IMR-90 (cell line): ENCODE measurements around the gene MORF4L1. TPM values are rescaled to one million over a fixed set of nuclear protein-coding genes. Genes with fewer than 3 reads are reported as not detected.

Source experiments
- ATAC-seq: fragments of 200-7000 bp; cut with Tn5 transposase; 2 replicates; pipeline ENCODE4 v1.9.1; 2020; ENCODE audit warnings: low read depth, mild to moderate bottlenecking, moderate library complexity
- BruUV-seq: library from RNA; stranded (reverse); fragments of 400-500 nt; replicated peaks from 2 replicates; lab custom pipeline; 2021; lab: Mats Ljungman, UMichigan
- CTCF ChIA-PET: fragments of 300-600 bp; formaldehyde crosslinking; extraction: SDS; loops from one replicate; lab custom pipeline; 2021; ENCODE audit warnings: antibody characterized with exemption; lab: Yijun Ruan, JAX
- POLR2A ChIA-PET: fragments of 300-600 bp; sonication (Branson Sonifier 250); formaldehyde crosslinking; loops from one replicate; lab custom pipeline; 2022; ENCODE audit warnings: antibody characterized with exemption; ENCODE audit not compliant: unreplicated experiment; lab: Charles Lee
- DNase-seq: peaks from one replicate; pipeline ENCODE4 v3.0.0; 2013
- H2AFZ ChIP-seq: replicated peaks from 2 replicates; pipeline ENCODE3; 2013; ENCODE audit warnings: low read length, mild to moderate bottlenecking; ENCODE audit not compliant: poor library complexity
- H2AK5ac ChIP-seq: 2 replicates; pipeline ENCODE4 v1.6.1; 2013; ENCODE audit warnings: low read depth, low read length, inconsistent platforms
- H2AK9ac ChIP-seq: replicated peaks from 2 replicates; pipeline ENCODE3; 2013; ENCODE audit warnings: mild to moderate bottlenecking, low read depth, low read length, moderate library complexity; ENCODE audit not compliant: poor library complexity
- H2BK120ac ChIP-seq: 2 replicates; pipeline ENCODE4 v1.6.1; 2013; ENCODE audit warnings: low read depth, low read length, inconsistent platforms
- H2BK15ac ChIP-seq: 3 replicates; pipeline ENCODE4 v1.6.1; 2013; ENCODE audit warnings: low read depth, low read length, inconsistent platforms
- H2BK20ac ChIP-seq: 2 replicates; pipeline ENCODE4 v1.6.1; 2013; ENCODE audit warnings: low read depth, mild to moderate bottlenecking, inconsistent platforms, low read length, moderate library complexity
- H2BK5ac ChIP-seq: 2 replicates; pipeline ENCODE4 v1.6.1; 2013; ENCODE audit warnings: mild to moderate bottlenecking, low read depth, low read length, inconsistent platforms; ENCODE audit not compliant: poor library complexity, severe bottlenecking
- H3K14ac ChIP-seq: replicated peaks from 2 replicates; pipeline ENCODE4 v1.6.1; 2013; ENCODE audit warnings: low read depth, low read length, inconsistent platforms
- H3K18ac ChIP-seq: 2 replicates; pipeline ENCODE4 v1.6.1; 2013; ENCODE audit warnings: low read depth, low read length, control low read depth
- H3K23ac ChIP-seq: 2 replicates; pipeline ENCODE4 v1.6.1; 2013; ENCODE audit warnings: low read depth, low read length, inconsistent platforms
- H3K27ac ChIP-seq: 2 replicates; pipeline ENCODE4 v1.5.1; 2013; ENCODE audit warnings: mild to moderate bottlenecking, control low read depth, low read length; ENCODE audit not compliant: insufficient read depth
- H3K27me3 ChIP-seq: 2 replicates; pipeline ENCODE4 v1.6.1; 2013; ENCODE audit warnings: low read length; ENCODE audit not compliant: control insufficient read depth, insufficient read depth
- H3K36me3 ChIP-seq: 2 replicates; pipeline ENCODE4 v1.6.1; 2013; ENCODE audit warnings: low read length, mixed read lengths; ENCODE audit not compliant: control insufficient read depth, insufficient read depth
- H3K4ac ChIP-seq: 2 replicates; pipeline ENCODE4 v1.6.1; 2013; ENCODE audit warnings: low read depth, low read length, inconsistent platforms
- H3K4me1 ChIP-seq: 2 replicates; pipeline ENCODE4 v1.6.1; 2013; ENCODE audit warnings: low read length, mixed read lengths; ENCODE audit not compliant: control insufficient read depth, insufficient read depth
- H3K4me2 ChIP-seq: 2 replicates; pipeline ENCODE4 v1.6.1; 2013; ENCODE audit warnings: low read depth, mild to moderate bottlenecking, control low read depth, low read length, moderate library complexity
- H3K4me3 ChIP-seq: 2 replicates; pipeline ENCODE4 v1.5.1; 2013; ENCODE audit warnings: low read depth, mild to moderate bottlenecking, control low read depth, low read length, moderate library complexity; ENCODE audit not compliant: insufficient read depth
- H3K56ac ChIP-seq: 2 replicates; pipeline ENCODE4 v1.6.1; 2013; ENCODE audit warnings: low read length, inconsistent platforms; ENCODE audit not compliant: insufficient read depth; ENCODE audit errors: extremely low read depth
- H3K79me1 ChIP-seq, 2 experiments: 2 replicates each; pipeline ENCODE4 v1.6.1; 2013; ENCODE audit warnings: low read length in 2 of 2, inconsistent platforms in 1 of 2, low read depth in 1 of 2
- H3K9ac ChIP-seq: 2 replicates; pipeline ENCODE4 v1.6.1; 2013; ENCODE audit warnings: low read depth, low read length, control low read depth
- H3K9me1 ChIP-seq: 2 replicates; pipeline ENCODE4 v1.6.1; 2013; ENCODE audit warnings: low read length, inconsistent platforms; ENCODE audit not compliant: insufficient read depth
- H3K9me3 ChIP-seq: 2 replicates; pipeline ENCODE4 v1.6.1; 2013; ENCODE audit warnings: low read length; ENCODE audit not compliant: control insufficient read depth, insufficient read depth
- H4K20me1 ChIP-seq: 2 replicates; pipeline ENCODE4 v1.6.1; 2013; ENCODE audit warnings: low read length, inconsistent platforms; ENCODE audit not compliant: insufficient read depth
- H4K5ac ChIP-seq: 2 replicates; pipeline ENCODE4 v1.6.1; 2013; ENCODE audit warnings: mild to moderate bottlenecking, low read depth, low read length, control low read depth
- H4K8ac ChIP-seq, 2 experiments: 2 replicates each; pipeline ENCODE4 v1.6.1; 2013; ENCODE audit warnings: low read depth in 2 of 2, low read length in 2 of 2, control low read depth in 1 of 2, inconsistent platforms in 1 of 2
- H4K91ac ChIP-seq: 2 replicates; pipeline ENCODE4 v1.6.1; 2013; ENCODE audit warnings: low read depth, low read length, inconsistent platforms; ENCODE audit not compliant: insufficient read depth
- CEBPB ChIP-seq: IDR thresholded peaks from 2 replicates; pipeline ENCODE4 v1.6.1; 2012; ENCODE audit warnings: low read depth, low read length, improper control_type of control experiment
- CHD1 ChIP-seq: IDR thresholded peaks from 2 replicates; pipeline ENCODE4 v1.6.1; 2012; ENCODE audit warnings: low read depth, low read length, improper control_type of control experiment
- NFE2L2 ChIP-seq: fragments of 150-350 bp; IDR thresholded peaks from 2 replicates; pipeline ENCODE4 v1.6.1; 2016; ENCODE audit warnings: low read depth, mild to moderate bottlenecking, low read length
- POLR2A ChIP-seq: IDR thresholded peaks from 2 replicates; pipeline ENCODE4 v1.6.1; 2012; ENCODE audit warnings: mild to moderate bottlenecking, low read depth, low read length
- SMC3 ChIP-seq: fragments of 150-350 bp; IDR thresholded peaks from 2 replicates; pipeline ENCODE4 v1.6.1; 2016; ENCODE audit warnings: low read depth, mild to moderate bottlenecking, antibody characterized with exemption, low read length, moderate library complexity
- USF2 ChIP-seq: fragments of 150-350 bp; IDR thresholded peaks from 2 replicates; pipeline ENCODE4 v1.6.1; 2017; ENCODE audit warnings: mild to moderate bottlenecking, antibody characterized with exemption, low read length, low read depth
- WGBS, 2 experiments: methylation state at CpG; one replicate each; pipeline versions ENCODE4 v1.1.5 to v1.1.7; 2013; ENCODE audit warnings: missing lambda C conversion rate in 2 of 2; ENCODE audit not compliant: insufficient read length in 1 of 2; ENCODE audit errors: extremely low coverage in 2 of 2; 5-methylcytosine and 5-hydroxymethylcytosine counted together
- dilution Hi-C: fragments of 300-500 bp; cut with HindIII; formaldehyde crosslinking; loops from one replicate; pipeline ENCODE4 v1.14.3; 2018; ENCODE audit warnings: low sequenced_read_pairs; ENCODE audit not compliant: unreplicated experiment
- in situ Hi-C: fragments of 300-500 bp; cut with MboI; formaldehyde crosslinking; loops from 3 replicates; pipeline ENCODE4 v1.14.3; 2019; ENCODE audit warnings: low sequenced_read_pairs, inconsistent platforms, mixed read lengths
- intact Hi-C: fragments of 100-400 bp; cut with micrococcal nuclease; formaldehyde crosslinking; loops from 2 replicates; pipeline ENCODE4 v1.10.0; 2022
- polyA plus RNA-seq, 3 experiments: library from polyadenylated mRNA; depleted of rRNA; stranded (reverse); fragments of >200 nt; gene quantifications; 2 replicates each; pipeline ENCODE4 v1.2.3, GENCODE V29; 2012; ENCODE audit warnings: low replicate concordance in 1 of 3
- total RNA-seq: library from RNA; depleted of rRNA; stranded (reverse); fragments of >200 nt; gene quantifications from 2 replicates; pipeline ENCODE4 v1.2.3, GENCODE V29; 2012

Gene MORF4L1
- total and polyA plus RNA-seq, 2 of the 4 experiments (the other 2 are of a cell fraction): 217 to 392 TPM

GRCh38 chr15:78889000-78889399 is 16.3 kb downstream of the MORF4L1 start:
- H3K4ac ChIP-seq: no peak overlapping the region
- POLR2A ChIA-PET: no interaction called here
- TF ChIP-seq USF2: no peak
- TF ChIP-seq CEBPB: no peak
- TF ChIP-seq SMC3: no peak
- TF ChIP-seq NFE2L2: no peak
- TF ChIP-seq POLR2A: no peak
- TF ChIP-seq CHD1: no peak
- H2AK9ac ChIP-seq: no peak overlapping the region
- H4K20me1 ChIP-seq: peaks cover 78% of the 10 kb centered on the region
- H3K79me1 ChIP-seq: peaks cover 15 to 56% of the 10 kb centered on the region in 2 experiments; a peak in 3 of 4 replicates
- H4K91ac ChIP-seq: no peak overlapping the region
- H3K9me3 ChIP-seq: no peaks in the 10 kb centered on the region
- no CpG with 5 or more reads among the region's 4 CpGs for WGBS, 2 experiments
- ATAC-seq (no peak), DNase-seq (no peak)
- no peak overlapping the region for H2BK5ac ChIP-seq
- CTCF ChIA-PET: interaction anchor here (0.6 kb wide), 1 partner anchor 96 kb away, joined by 3 read pairs; no protein-coding TSS in a partner anchor
- no peak overlapping the region for H3K4me2 ChIP-seq
- peaks cover 5% of the 10 kb centered on the region for H3K4me1 ChIP-seq
- no peaks in the 10 kb centered on the region; the same call in 1 of the 2 replicates for H3K9me1 ChIP-seq
- no peak overlapping the region for H3K4me3 ChIP-seq
- no peak overlapping the region for H2BK120ac ChIP-seq
- no peak overlapping the region for H3K23ac ChIP-seq
- dilution Hi-C loops (no loop called here), intact Hi-C loops (loop anchor here (10.0 kb wide), 1 partner anchor 274 kb away; no protein-coding TSS in a partner anchor), in situ Hi-C loops (no loop called here)
- no peak overlapping the region for H4K5ac ChIP-seq
- BruUV-seq: no TSS peak
- H3K9ac ChIP-seq: no peak overlapping the region
- H2BK20ac ChIP-seq: no peak overlapping the region
- no peak overlapping the region for H2AK5ac ChIP-seq
- H3K18ac ChIP-seq: no peak overlapping the region
- H3K27ac ChIP-seq: no peak overlapping the region
- no peak overlapping the region for H4K8ac ChIP-seq
- no peak overlapping the region for H3K14ac ChIP-seq
- no peak overlapping the region for H2AFZ ChIP-seq
- peaks cover 60% of the 10 kb centered on the region for H3K36me3 ChIP-seq
- H2BK15ac ChIP-seq: no peak overlapping the region
- no peaks in the 10 kb centered on the region for H3K27me3 ChIP-seq
- no peak overlapping the region for H3K56ac ChIP-seq
